HepG2 (cell line): ENCODE measurements around the gene KLRC2. TPM values are rescaled to one million over a fixed set of nuclear protein-coding genes. Genes with fewer than 3 reads are reported as not detected.

Source experiments
- ATAC-seq: fragments of 200-7000 bp; cut with Tn5 transposase; 3 replicates; pipeline ENCODE4 v1.9.1; 2020; ENCODE audit warnings: mild to moderate bottlenecking, moderate library complexity
- BruUV-seq: library from RNA; stranded (reverse); fragments of 400-500 nt; replicated peaks from 2 replicates; lab custom pipeline; 2021; lab: Mats Ljungman, UMichigan
- CTCF ChIA-PET: fragments of 300-600 bp; formaldehyde crosslinking; extraction: SDS; loops from one replicate; lab custom pipeline; 2021; ENCODE audit warnings: low total read pairs, inconsistent platforms, low intra/inter-chr PET ratio; lab: Yijun Ruan, JAX
- POLR2A ChIA-PET: fragments of 350-600 bp; sonication (Branson Sonifier 250); formaldehyde crosslinking; loops from one replicate; lab custom pipeline; 2020; ENCODE audit warnings: antibody characterized with exemption, inconsistent platforms; lab: Yijun Ruan, JAX
- DNase-seq: peaks from one replicate; pipeline ENCODE4 v3.0.0-alpha.2; 2015; ENCODE audit warnings: low spot score
- FAIRE-seq: peaks from 3 replicates; lab custom pipeline; 2011; peaks lifted over from hg19 to GRCh38; lab: Jason Lieb, UNC
- H2AFZ ChIP-seq: one replicate; pipeline ENCODE4 v1.6.1; 2011; ENCODE audit warnings: low read length, inconsistent platforms
- H3K27ac ChIP-seq: fragments of 300-600 bp; 3 replicates; pipeline ENCODE4 v1.8.0; 2011; ENCODE audit warnings: mixed run types, mild to moderate bottlenecking, mixed read lengths, low read length, inconsistent platforms; ENCODE audit not compliant: insufficient read depth; ENCODE audit errors: extremely low read length
- H3K27me3 ChIP-seq, 2 experiments: fragments of 200-600 bp in 1 of 2; 2 replicates in 1 of 2; 3 replicates in 1 of 2; pipeline versions ENCODE4 v1.6.0 to v1.8.0; 2011; ENCODE audit warnings: low read length in 2 of 2, mild to moderate bottlenecking in 2 of 2, moderate library complexity in 2 of 2, inconsistent platforms in 1 of 2; ENCODE audit not compliant: insufficient read depth in 2 of 2, control insufficient read depth in 1 of 2
- H3K36me3 ChIP-seq, 2 experiments: fragments of 200-600 bp in 1 of 2; replicated peaks in 1 of 2; 2 replicates in 1 of 2; 3 replicates in 1 of 2; pipeline versions ENCODE4 v1.5.1 to v1.8.0; 2011; ENCODE audit warnings: low read length in 2 of 2, inconsistent platforms in 1 of 2; ENCODE audit not compliant: insufficient read depth in 2 of 2, control insufficient read depth in 1 of 2
- H3K4me1 ChIP-seq: 2 replicates; pipeline ENCODE4 v1.5.1; 2012; ENCODE audit warnings: low read length, inconsistent platforms; ENCODE audit not compliant: insufficient read depth
- H3K4me2 ChIP-seq: 2 replicates; pipeline ENCODE4 v1.6.0; 2011; ENCODE audit warnings: low read depth, low read length, inconsistent platforms
- H3K4me3 ChIP-seq, 3 experiments: fragments of 200-600 bp in 1 of 3; sonication (generic), shearing (Covaris generic) in 1 of 3; replicated peaks in 1 of 3; 2 replicates each; pipeline ENCODE4 v1.5.1; 2011 to 2016; ENCODE audit warnings: low read length in 3 of 3, inconsistent platforms in 2 of 3, low read depth in 2 of 3, mild to moderate bottlenecking in 2 of 3, control low read depth in 1 of 3, mixed read lengths in 1 of 3; ENCODE audit not compliant: insufficient read depth in 1 of 3
- H3K79me2 ChIP-seq: one replicate; pipeline ENCODE4 v1.6.1; 2011; ENCODE audit warnings: low read length, inconsistent platforms; ENCODE audit not compliant: insufficient read depth
- H3K9ac ChIP-seq: 2 replicates; pipeline ENCODE4 v1.6.0; 2011; ENCODE audit warnings: mild to moderate bottlenecking, low read depth, low read length, inconsistent platforms; ENCODE audit not compliant: insufficient read depth
- H3K9me3 ChIP-seq: 2 replicates; pipeline ENCODE4 v1.5.1; 2012; ENCODE audit warnings: mild to moderate bottlenecking, low read length
- H4K20me1 ChIP-seq: 2 replicates; pipeline ENCODE4 v1.6.0; 2011; ENCODE audit warnings: inconsistent platforms, mild to moderate bottlenecking, low read length, moderate library complexity; ENCODE audit not compliant: insufficient read depth
- CEBPB ChIP-seq: IDR thresholded peaks from 2 replicates; pipeline ENCODE4 v1.6.1; 2011; ENCODE audit warnings: low read depth, low read length, improper control_type of control experiment, borderline replicate concordance
- SUZ12 ChIP-seq: fragments of 150-350 bp; IDR thresholded peaks from 2 replicates; pipeline ENCODE4 v1.6.1; 2014; ENCODE audit warnings: low read depth, low read length
- ZNF280B ChIP-seq: sonication (generic); formaldehyde crosslinking; IDR thresholded peaks from 2 replicates; pipeline ENCODE4 v1.5.0; 2020; ENCODE audit warnings: missing genetic modification reagents, mild to moderate bottlenecking, borderline replicate concordance
- ZNF512B ChIP-seq: sonication (generic); formaldehyde crosslinking; IDR thresholded peaks from 2 replicates; pipeline ENCODE4 v1.5.1; 2020; ENCODE audit warnings: missing genetic modification reagents, mild to moderate bottlenecking, borderline replicate concordance
- ZSCAN22 ChIP-seq: sonication (generic); formaldehyde crosslinking; IDR thresholded peaks from 2 replicates; pipeline ENCODE4 v1.4.0; 2020; ENCODE audit warnings: mild to moderate bottlenecking, missing genetic modification reagents
- WGBS: methylation state at CpG from one replicate; pipeline ENCODE4 v1.1.6; 2017; ENCODE audit warnings: low lambda C conversion rate; 5-methylcytosine and 5-hydroxymethylcytosine counted together
- in situ Hi-C: cut with HindIII; loops from 2 replicates; pipeline ENCODE4 v1.10.0; 2017; ENCODE audit warnings: low pct_unique_long_range_greater_than_20kb; ENCODE audit not compliant: extremely low pct_ligation_motif_present
- intact Hi-C: fragments of 100-400 bp; cut with micrococcal nuclease; formaldehyde crosslinking; loops from one replicate; pipeline ENCODE4 v1.10.0; 2022; ENCODE audit not compliant: unreplicated experiment
- polyA plus RNA-seq, 8 experiments: library from polyadenylated mRNA; depleted of rRNA in 3 of 8; stranded (reverse) in 7 of 8; unstranded in 1 of 8; fragments of >200 nt; fragmentation: Illumina TruSeq in 4 of 8; extraction: Trizol in 4 of 8; gene quantifications; 2 replicates each; pipeline versions ENCODE4 v1.2.1 to v1.2.3, GENCODE V29; 2011 to 2016; ENCODE audit warnings: low read depth in 4 of 8, missing spikeins in 1 of 8, mixed read lengths in 1 of 8; ENCODE audit not compliant: insufficient read depth in 1 of 8
- total RNA-seq, 5 experiments: library from RNA; depleted of rRNA; stranded (reverse); fragments of >200 nt; fragmentation: Illumina TruSeq; extraction: Trizol; gene quantifications; 2 replicates each; pipeline ENCODE4 v1.2.3, GENCODE V29; 2016; ENCODE audit warnings: low read depth in 1 of 5

KLRC2 gene
- total and polyA plus RNA-seq, 2 of the 13 experiments (the other 11 are each of a cell fraction or from before 2014, with no cell fraction given): 0.20 to 0.49 TPM

GRCh38 chr12:10453156-10453555, 17.3 kb upstream of the KLRC2 start, which contains the start of gene KLRC1:
Gene KLRC1 (minus strand): TSS chr12:10453377. CDS start chr12:10451156, 2,221 bp downstream.
- ChIA-PET POLR2A (no interaction called here), CTCF (no interaction called here)
- TF ChIP-seq ZSCAN22 (CRISPR knock-in tag): no peak
- no peak for TF ChIP-seq ZNF512B (CRISPR knock-in tag)
- TF ChIP-seq CEBPB: 0 out of 2 replicates have a peak, but pooled peaks have one; percentile 40
- no peak for TF ChIP-seq SUZ12
- TF ChIP-seq ZNF280B: no peak
- Histone ChIP-seq H3K27ac (no peak within 1 kb of the TSS), H3K27me3 (0 out of 5 replicates have a peak, but pooled peaks cover 0 to 3% of the 10 kb centered on the region in 2 experiments), H3K36me3 (no peaks in the 10 kb centered on the region), H2AFZ (no peak within 1 kb of the TSS), H4K20me1 (no peaks in the 10 kb centered on the region), H3K4me3 (no peak within 1 kb of the TSS), H3K4me2 (no peak within 1 kb of the TSS), H3K79me2 (no peaks in the 10 kb centered on the region), H3K9ac (no peak within 1 kb of the TSS), H3K9me3 (peaks cover 12% of the 10 kb centered on the region; the same call in 1 of the 2 replicates), H3K4me1 (no peaks in the 10 kb centered on the region)
- DNase-seq: no peak
- in situ Hi-C loops (no loop called here), intact Hi-C loops (no loop called here)
- no TSS peak for BruUV-seq
- WGBS: 17% methylated on average over 2 of the region's 2 CpGs
- no peak for ATAC-seq
- FAIRE-seq: no peak
